K562 (cell line): ENCODE data around the gene RRAD. TPM values are rescaled to one million over a fixed set of nuclear protein-coding genes. Genes with fewer than 3 reads are reported as not detected.

ENCODE experiments used
- ATF1 ChIP-seq, 2 experiments: fragments of 450-650 bp in 1 of 2; IDR thresholded peaks; 2 replicates each; pipeline ENCODE4 v1.6.1; 2016; ENCODE audit warnings: missing compliant biosample characterization in 1 of 2, missing genetic modification characterization in 1 of 2
- CEBPZ ChIP-seq: fragments of 150-350 bp; IDR thresholded peaks from 2 replicates; pipeline ENCODE4 v1.6.1; 2014; ENCODE audit warnings: low read depth, mild to moderate bottlenecking, low read length, borderline replicate concordance
- COPS2 ChIP-seq: fragments of 450-650 bp; conservative IDR thresholded peaks from 2 replicates; pipeline ENCODE4 v1.6.1; 2016; ENCODE audit warnings: mild to moderate bottlenecking, moderate library complexity
- HMG20A ChIP-seq: fragments of 450-650 bp; formaldehyde crosslinking; conservative IDR thresholded peaks from 2 replicates; pipeline ENCODE4 v1.4.0; 2020; ENCODE audit warnings: mild to moderate bottlenecking, mixed read lengths
- KDM1A ChIP-seq, 2 experiments: fragments of 450-650 bp; IDR thresholded peaks; 2 replicates each; pipeline ENCODE4 v1.6.1; 2016; ENCODE audit warnings: mild to moderate bottlenecking in 2 of 2
- PCBP2 ChIP-seq: fragments of 200-400 bp; formaldehyde crosslinking; IDR thresholded peaks from 2 replicates; pipeline ENCODE4 v1.6.1; 2018; ENCODE audit warnings: low read length, low read depth, mild to moderate bottlenecking, moderate library complexity; ENCODE audit not compliant: poor library complexity, severe bottlenecking
- RBM25 ChIP-seq: fragments of 200-400 bp; formaldehyde crosslinking; IDR thresholded peaks from 2 replicates; pipeline ENCODE4 v1.6.1; 2018; ENCODE audit warnings: low read length, low read depth, moderate library complexity; ENCODE audit not compliant: severe bottlenecking
- SIN3A ChIP-seq, 2 experiments: fragments of 150-350 bp in 1 of 2; IDR thresholded peaks; 2 replicates each; pipeline ENCODE4 v1.6.1; 2011 to 2016; ENCODE audit warnings: borderline replicate concordance in 2 of 2, low read depth in 2 of 2, low read length in 2 of 2, mild to moderate bottlenecking in 2 of 2, moderate library complexity in 2 of 2; ENCODE audit not compliant: control insufficient read depth in 1 of 2
- ZBTB12 ChIP-seq: fragments of 250-450 bp; sonication (Bioruptor Pico); IDR thresholded peaks from 2 replicates; pipeline ENCODE4 v1.4.0; 2020
- ZNF165 ChIP-seq: fragments of 250-450 bp; sonication (Bioruptor Pico); IDR thresholded peaks from 2 replicates; pipeline ENCODE4 v1.4.0; 2020; ENCODE audit warnings: borderline replicate concordance
- ZNF41 ChIP-seq: fragments of 250-450 bp; sonication (Bioruptor Pico); conservative IDR thresholded peaks from 2 replicates; pipeline ENCODE4 v1.4.0; 2020; ENCODE audit warnings: mild to moderate bottlenecking
- polyA plus RNA-seq, 8 experiments: library from polyadenylated mRNA; depleted of rRNA in 4 of 8; stranded (reverse) in 5 of 8; unstranded in 3 of 8; fragments of >200 nt; fragmentation: Nextera tagmentation in 2 of 8; fragmentation: Illumina TruSeq in 1 of 8; extraction: Ambion mirVana in 2 of 8; extraction: Trizol in 1 of 8; gene quantifications; 2 replicates each; pipeline versions ENCODE4 v1.2.1 to v1.2.3, GENCODE V29; 2011 to 2014; ENCODE audit warnings: inconsistent platforms in 1 of 8, missing spikeins in 1 of 8
- total RNA-seq, 7 experiments: library from RNA; depleted of rRNA in 6 of 7; stranded (reverse); fragments of >200 nt in 6 of 7; fragmentation: Illumina TruSeq in 2 of 7; extraction: Trizol in 2 of 7; gene quantifications; 2 replicates each; pipeline versions ENCODE4 v1.2.1 to v1.2.3, GENCODE V29; 2011 to 2021; ENCODE audit warnings: low replicate concordance in 1 of 7
- TF ChIP-seq, protein P1 (sequence below): sonication (generic); formaldehyde crosslinking; IDR thresholded peaks from 2 replicates; pipeline ENCODE4 v1.8.1; 2023; ENCODE audit warnings: mild to moderate bottlenecking, missing genetic modification reagents
- TF ChIP-seq, protein P2 (sequence below): fragments of 450-650 bp; conservative IDR thresholded peaks from 2 replicates; pipeline ENCODE4 v1.6.1; 2016; ENCODE audit warnings: missing genetic modification characterization, low read depth, mild to moderate bottlenecking, control low read depth, missing compliant biosample characterization

The RRAD gene
- total and polyA plus RNA-seq, 9 of the 15 experiments (the other 6 are each of a cell fraction or from before 2014, with no cell fraction given) = 0.09 to 0.20 (median 0.13) TPM; not detected in 5

- TF ChIP-seq, protein P1, sequence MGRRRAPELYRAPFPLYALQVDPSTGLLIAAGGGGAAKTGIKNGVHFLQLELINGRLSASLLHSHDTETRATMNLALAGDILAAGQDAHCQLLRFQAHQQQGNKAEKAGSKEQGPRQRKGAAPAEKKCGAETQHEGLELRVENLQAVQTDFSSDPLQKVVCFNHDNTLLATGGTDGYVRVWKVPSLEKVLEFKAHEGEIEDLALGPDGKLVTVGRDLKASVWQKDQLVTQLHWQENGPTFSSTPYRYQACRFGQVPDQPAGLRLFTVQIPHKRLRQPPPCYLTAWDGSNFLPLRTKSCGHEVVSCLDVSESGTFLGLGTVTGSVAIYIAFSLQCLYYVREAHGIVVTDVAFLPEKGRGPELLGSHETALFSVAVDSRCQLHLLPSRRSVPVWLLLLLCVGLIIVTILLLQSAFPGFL (CRISPR knock-in tag) = no peak
- TF ChIP-seq SIN3A (IDR thresholded peaks at IDR 0.05; ENCODE audit: borderline replicate concordance in 2 of 2, control insufficient read depth in 1 of 2, low read depth in 2 of 2, low read length in 2 of 2) (no peak), ZBTB12 (CRISPR knock-in tag) (no peak), RBM25 (peak; percentile 62), COPS2 (no peak), ATF1 (CRISPR knock-in tag; IDR thresholded peaks at IDR 0.05) (no peak), ATF1 (tag; IDR thresholded peaks at IDR 0.05) (no peak), ZNF41 (no peak), PCBP2 (no peak), KDM1A (IDR thresholded peaks at IDR 0.05) (0 out of 4 replicates have a peak, but pooled peaks of 1 of the 2 experiments have one; percentile 22), ZNF165 (CRISPR knock-in tag) (no peak), CEBPZ (no peak), HMG20A (CRISPR knock-in tag) (no peak)
- TF ChIP-seq, protein P2, sequence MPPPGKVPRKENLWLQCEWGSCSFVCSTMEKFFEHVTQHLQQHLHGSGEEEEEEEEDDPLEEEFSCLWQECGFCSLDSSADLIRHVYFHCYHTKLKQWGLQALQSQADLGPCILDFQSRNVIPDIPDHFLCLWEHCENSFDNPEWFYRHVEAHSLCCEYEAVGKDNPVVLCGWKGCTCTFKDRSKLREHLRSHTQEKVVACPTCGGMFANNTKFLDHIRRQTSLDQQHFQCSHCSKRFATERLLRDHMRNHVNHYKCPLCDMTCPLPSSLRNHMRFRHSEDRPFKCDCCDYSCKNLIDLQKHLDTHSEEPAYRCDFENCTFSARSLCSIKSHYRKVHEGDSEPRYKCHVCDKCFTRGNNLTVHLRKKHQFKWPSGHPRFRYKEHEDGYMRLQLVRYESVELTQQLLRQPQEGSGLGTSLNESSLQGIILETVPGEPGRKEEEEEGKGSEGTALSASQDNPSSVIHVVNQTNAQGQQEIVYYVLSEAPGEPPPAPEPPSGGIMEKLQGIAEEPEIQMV (tag) = no peak
Observed at GRCh38 chr16:66950437-66950836, 25.1 kb upstream of the RRAD start (continued).
